ENCODE measurements around the gene PDCL3.

DNA sequence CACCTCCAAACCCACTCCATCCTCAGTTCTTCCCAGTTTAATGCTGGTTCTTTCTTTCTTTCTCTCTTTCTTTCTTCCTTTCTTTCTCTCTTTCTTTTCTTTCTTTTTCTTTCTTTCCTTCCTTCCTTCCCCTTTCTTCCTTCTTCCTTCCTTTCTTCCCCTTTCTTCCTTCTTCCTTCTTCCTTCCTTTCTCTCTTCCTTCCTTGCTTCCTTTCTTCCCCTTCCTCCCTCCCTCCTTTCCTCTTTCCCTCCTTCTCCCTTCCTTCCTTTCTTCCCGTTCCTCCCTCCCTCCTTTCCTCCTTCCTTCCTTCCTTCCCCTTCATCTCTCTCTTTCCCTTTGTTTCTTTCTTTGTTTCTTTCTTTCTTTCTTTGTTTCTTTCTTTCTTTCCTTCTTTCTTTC lies 50.9 kb downstream of the PDCL3 start:
- TF ChIP-seq, protein P1, sequence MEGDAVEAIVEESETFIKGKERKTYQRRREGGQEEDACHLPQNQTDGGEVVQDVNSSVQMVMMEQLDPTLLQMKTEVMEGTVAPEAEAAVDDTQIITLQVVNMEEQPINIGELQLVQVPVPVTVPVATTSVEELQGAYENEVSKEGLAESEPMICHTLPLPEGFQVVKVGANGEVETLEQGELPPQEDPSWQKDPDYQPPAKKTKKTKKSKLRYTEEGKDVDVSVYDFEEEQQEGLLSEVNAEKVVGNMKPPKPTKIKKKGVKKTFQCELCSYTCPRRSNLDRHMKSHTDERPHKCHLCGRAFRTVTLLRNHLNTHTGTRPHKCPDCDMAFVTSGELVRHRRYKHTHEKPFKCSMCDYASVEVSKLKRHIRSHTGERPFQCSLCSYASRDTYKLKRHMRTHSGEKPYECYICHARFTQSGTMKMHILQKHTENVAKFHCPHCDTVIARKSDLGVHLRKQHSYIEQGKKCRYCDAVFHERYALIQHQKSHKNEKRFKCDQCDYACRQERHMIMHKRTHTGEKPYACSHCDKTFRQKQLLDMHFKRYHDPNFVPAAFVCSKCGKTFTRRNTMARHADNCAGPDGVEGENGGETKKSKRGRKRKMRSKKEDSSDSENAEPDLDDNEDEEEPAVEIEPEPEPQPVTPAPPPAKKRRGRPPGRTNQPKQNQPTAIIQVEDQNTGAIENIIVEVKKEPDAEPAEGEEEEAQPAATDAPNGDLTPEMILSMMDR (IDR thresholded peaks at IDR 0.05; ENCODE audit: borderline replicate concordance, extremely low read depth, low read length, poor library complexity, severe bottlenecking), result no peak
- TF ChIP-seq EZH2 (IDR thresholded peaks at IDR 0.05; ENCODE audit: borderline replicate concordance, low read depth, low read length, severe bottlenecking), result no peak

Measured in DND-41 (cell line).